ENCODE data around the gene PLIN3. TPM values are rescaled to one million over a fixed set of nuclear protein-coding genes. Genes with fewer than 3 reads are reported as not detected.

PLIN3 gene
- total and polyA plus RNA-seq, 2 donors (not counting 3 experiments of a cell fraction or from before 2014, with no cell fraction given): 76.8 to 88.9 TPM

DNA sequence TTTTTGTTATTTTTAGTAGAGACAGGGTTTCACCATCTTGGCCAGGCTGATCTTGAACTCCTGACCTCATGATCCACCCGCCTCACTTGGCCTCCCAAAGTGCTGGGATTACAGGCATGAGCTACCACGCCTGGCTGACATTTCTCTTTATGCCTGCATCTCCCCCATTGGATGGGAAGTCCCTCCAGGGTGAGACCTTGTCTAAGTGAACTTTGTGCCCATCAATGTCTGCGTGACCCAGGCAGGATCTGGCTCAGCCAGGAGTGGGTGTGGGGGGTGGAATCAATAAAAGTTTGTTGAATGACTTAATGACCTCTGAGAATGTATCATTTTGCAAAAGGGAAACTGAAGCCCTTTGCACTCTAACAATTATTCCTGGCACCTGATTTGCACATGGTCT is 37.0 kb upstream of the PLIN3 start:
- Histone ChIP-seq H3K4me2 (ENCODE audit: insufficient read depth, low read length) (no peak overlapping the region), H3K9me1 (replicated peaks; ENCODE audit: control insufficient read depth, extremely low read depth, insufficient read depth, low read length) (no peaks in the 10 kb centered on the region), H2AFZ (ENCODE audit: low read depth, low read length) (no peak overlapping the region), H3K36me3 (ENCODE audit: control insufficient read depth in 2 of 2, extremely low read depth in 1 of 2, insufficient read depth in 2 of 2, low read length in 2 of 2) (no peaks in the 10 kb centered on the region), H3K9ac (replicated peaks; ENCODE audit: extremely low read depth, insufficient read depth, low read length) (no peak overlapping the region), H3K79me2 (ENCODE audit: control insufficient read depth, insufficient read depth, low read length) (no peaks in the 10 kb centered on the region), H4K20me1 (replicated peaks; ENCODE audit: control insufficient read depth, extremely low read depth, insufficient read depth, low read length) (no peaks in the 10 kb centered on the region), H3K4me1 (ENCODE audit: control insufficient read depth, extremely low read depth, insufficient read depth, low read length) (no peaks in the 10 kb centered on the region), H3K27ac (ENCODE audit: insufficient read depth, low read depth, low read length) (no peak overlapping the region), H3K4me3 (replicated peaks in 1 of 3; ENCODE audit: insufficient read depth in 1 of 3, low read depth in 1 of 3, low read length in 3 of 3) (no peak overlapping the region), H3K27me3 (ENCODE audit: control insufficient read depth in 2 of 2, insufficient read depth in 2 of 2, low read length in 2 of 2) (no peaks in the 10 kb centered on the region), H3K9me3 (replicated peaks; ENCODE audit: control insufficient read depth, insufficient read depth, low read length) (no peaks in the 10 kb centered on the region)
- no TSS peak for BruUV-seq (replicated peaks)
- dilution Hi-C loops (cut with MboI; ENCODE audit: extremely low pct_ligation_motif_present, low sequenced_read_pairs) (no loop called here), intact Hi-C loops (cut with micrococcal nuclease) (no loop called here)
- no peak for FAIRE-seq
- no peak for DNase-seq (ENCODE audit: low read depth, low spot score)
- ChIA-PET CTCF (interaction anchor here (1.5 to 1.6 kb wide), 2 partner anchors 31 to 51 kb away, joined by 3 to 8 read pairs; no protein-coding TSS in a partner anchor), POLR2A (no interaction called here)
- no peak for TF ChIP-seq JUN (IDR thresholded peaks at IDR 0.05; ENCODE audit: borderline replicate concordance, insufficient read depth, insufficient read length, low read depth)
- TF ChIP-seq POLR2AphosphoS5 (IDR thresholded peaks at IDR 0.05; ENCODE audit: insufficient read depth, low read depth, low read length): no peak
- TF ChIP-seq POLR2A (IDR thresholded peaks at IDR 0.05; ENCODE audit: low read depth, low read length): no peak
- no peak for TF ChIP-seq MYC (IDR thresholded peaks at IDR 0.05; ENCODE audit: low read depth, low read length)
- TF ChIP-seq, protein P1, sequence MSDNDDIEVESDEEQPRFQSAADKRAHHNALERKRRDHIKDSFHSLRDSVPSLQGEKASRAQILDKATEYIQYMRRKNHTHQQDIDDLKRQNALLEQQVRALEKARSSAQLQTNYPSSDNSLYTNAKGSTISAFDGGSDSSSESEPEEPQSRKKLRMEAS (IDR thresholded peaks at IDR 0.05; ENCODE audit: insufficient read depth, insufficient read length): no peak
- TF ChIP-seq EZH2 (IDR thresholded peaks at IDR 0.05; ENCODE audit: borderline replicate concordance, low read depth, low read length, severe bottlenecking): no peak
- TF ChIP-seq FOS (IDR thresholded peaks at IDR 0.05; ENCODE audit: borderline replicate concordance, insufficient read depth, low read length): no peak
- TF ChIP-seq, protein P2, sequence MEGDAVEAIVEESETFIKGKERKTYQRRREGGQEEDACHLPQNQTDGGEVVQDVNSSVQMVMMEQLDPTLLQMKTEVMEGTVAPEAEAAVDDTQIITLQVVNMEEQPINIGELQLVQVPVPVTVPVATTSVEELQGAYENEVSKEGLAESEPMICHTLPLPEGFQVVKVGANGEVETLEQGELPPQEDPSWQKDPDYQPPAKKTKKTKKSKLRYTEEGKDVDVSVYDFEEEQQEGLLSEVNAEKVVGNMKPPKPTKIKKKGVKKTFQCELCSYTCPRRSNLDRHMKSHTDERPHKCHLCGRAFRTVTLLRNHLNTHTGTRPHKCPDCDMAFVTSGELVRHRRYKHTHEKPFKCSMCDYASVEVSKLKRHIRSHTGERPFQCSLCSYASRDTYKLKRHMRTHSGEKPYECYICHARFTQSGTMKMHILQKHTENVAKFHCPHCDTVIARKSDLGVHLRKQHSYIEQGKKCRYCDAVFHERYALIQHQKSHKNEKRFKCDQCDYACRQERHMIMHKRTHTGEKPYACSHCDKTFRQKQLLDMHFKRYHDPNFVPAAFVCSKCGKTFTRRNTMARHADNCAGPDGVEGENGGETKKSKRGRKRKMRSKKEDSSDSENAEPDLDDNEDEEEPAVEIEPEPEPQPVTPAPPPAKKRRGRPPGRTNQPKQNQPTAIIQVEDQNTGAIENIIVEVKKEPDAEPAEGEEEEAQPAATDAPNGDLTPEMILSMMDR (IDR thresholded peaks at IDR 0.05; ENCODE audit: extremely low read depth in 1 of 2, insufficient read depth in 1 of 2, low read depth in 1 of 2, low read length in 2 of 2): no peak
- no peak for TF ChIP-seq GATA2 (IDR thresholded peaks at IDR 0.05; ENCODE audit: insufficient read depth, insufficient read length, low read depth, low read length)
